ENCODE measurements around the gene NEURL4. TPM values are rescaled to one million over a fixed set of nuclear protein-coding genes. Genes with fewer than 3 reads are reported as not detected.

Gene NEURL4
- total RNA-seq, 1 donor from 2014 or later, result 45.1 TPM

DNA sequence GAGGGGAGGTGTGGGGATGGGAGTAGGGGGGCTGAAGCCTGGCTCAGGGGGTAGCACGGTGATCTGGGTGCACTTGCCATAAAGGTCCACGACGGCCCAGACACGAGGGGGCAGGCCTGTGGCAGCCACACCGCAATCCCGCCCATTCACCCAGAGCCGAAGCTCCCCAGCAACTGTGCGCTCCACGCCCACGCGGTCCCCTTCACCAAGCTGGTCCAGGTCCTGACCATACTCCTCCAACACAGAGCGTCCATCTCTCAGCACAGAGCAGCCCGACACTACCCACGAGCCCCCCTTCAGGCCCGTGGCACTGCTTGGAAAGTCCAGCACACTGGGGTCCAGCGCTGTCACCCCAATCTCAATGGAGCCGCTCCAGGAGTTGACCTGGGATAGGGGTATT is 1.6 kb downstream of the NEURL4 start:
- peaks cover 15% of the 10 kb centered on the region for H3K4me1 Mint-ChIP-seq (ENCODE audit: unreplicated experiment)
- DNase-seq (ENCODE audit: extremely low spot score, unreplicated experiment), result no peak
- no peaks in the 10 kb centered on the region for H3K9me3 Mint-ChIP-seq (ENCODE audit: unreplicated experiment)
- TF ChIP-seq, protein P1, sequence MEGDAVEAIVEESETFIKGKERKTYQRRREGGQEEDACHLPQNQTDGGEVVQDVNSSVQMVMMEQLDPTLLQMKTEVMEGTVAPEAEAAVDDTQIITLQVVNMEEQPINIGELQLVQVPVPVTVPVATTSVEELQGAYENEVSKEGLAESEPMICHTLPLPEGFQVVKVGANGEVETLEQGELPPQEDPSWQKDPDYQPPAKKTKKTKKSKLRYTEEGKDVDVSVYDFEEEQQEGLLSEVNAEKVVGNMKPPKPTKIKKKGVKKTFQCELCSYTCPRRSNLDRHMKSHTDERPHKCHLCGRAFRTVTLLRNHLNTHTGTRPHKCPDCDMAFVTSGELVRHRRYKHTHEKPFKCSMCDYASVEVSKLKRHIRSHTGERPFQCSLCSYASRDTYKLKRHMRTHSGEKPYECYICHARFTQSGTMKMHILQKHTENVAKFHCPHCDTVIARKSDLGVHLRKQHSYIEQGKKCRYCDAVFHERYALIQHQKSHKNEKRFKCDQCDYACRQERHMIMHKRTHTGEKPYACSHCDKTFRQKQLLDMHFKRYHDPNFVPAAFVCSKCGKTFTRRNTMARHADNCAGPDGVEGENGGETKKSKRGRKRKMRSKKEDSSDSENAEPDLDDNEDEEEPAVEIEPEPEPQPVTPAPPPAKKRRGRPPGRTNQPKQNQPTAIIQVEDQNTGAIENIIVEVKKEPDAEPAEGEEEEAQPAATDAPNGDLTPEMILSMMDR (IDR thresholded peaks at IDR 0.05), result no peak
- H3K36me3 Mint-ChIP-seq (ENCODE audit: unreplicated experiment), result peaks cover 4% of the 10 kb centered on the region
- no peak overlapping the region for H3K27ac Mint-ChIP-seq (ENCODE audit: unreplicated experiment)
- no peaks in the 10 kb centered on the region for H3K27me3 Mint-ChIP-seq (ENCODE audit: unreplicated experiment)
- peak overlapping the region; percentile 92 for H3K4me3 Mint-ChIP-seq (ENCODE audit: unreplicated experiment)

DNA sequence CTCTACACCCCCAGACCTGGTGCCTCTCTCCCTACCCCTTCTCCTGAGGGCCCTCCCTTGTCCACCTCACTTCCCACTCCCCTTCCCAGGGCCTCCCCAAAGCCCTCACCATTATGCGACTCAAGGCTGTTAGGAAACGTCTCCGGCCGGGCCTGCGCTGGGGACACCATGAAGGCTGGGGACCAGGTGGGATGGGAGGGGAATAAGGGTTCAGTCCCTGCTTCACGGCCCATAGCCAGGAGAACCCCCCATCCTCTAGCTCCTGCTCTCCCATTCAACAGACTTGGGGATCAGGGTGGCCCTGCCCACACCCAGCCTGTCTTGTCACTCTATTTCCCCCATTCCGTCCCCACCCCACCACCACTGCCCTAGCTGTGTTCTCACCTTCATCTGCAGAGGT is 2.1 kb downstream of the NEURL4 start:
- no peak overlapping the region for H3K27ac Mint-ChIP-seq (ENCODE audit: unreplicated experiment)
- H3K4me3 Mint-ChIP-seq (ENCODE audit: unreplicated experiment), result no peak overlapping the region

DNA sequence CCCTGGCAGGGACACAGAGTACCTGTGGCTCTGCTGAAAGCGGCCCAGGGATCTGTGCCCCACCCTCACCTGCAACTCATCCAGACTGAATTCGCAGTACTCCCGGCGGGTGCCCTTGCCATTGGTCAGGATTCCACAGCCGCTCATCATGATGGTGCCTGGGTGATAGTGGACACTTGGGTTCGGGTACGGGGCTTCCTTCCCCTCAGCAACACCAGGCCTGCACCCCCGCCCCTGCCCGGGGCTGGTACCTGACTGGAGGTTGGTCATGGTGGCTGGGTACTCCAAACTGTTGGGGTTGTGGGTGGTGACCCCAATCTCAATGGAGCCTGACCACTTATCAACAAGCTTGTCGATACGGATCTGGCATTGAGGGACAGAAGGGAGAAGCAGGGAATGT is 2.9 kb downstream of the NEURL4 start:
- Mint-ChIP-seq H3K36me3 (ENCODE audit: unreplicated experiment) (peaks cover 9% of the 10 kb centered on the region), H3K4me1 (ENCODE audit: unreplicated experiment) (peaks cover 15% of the 10 kb centered on the region), H3K27me3 (ENCODE audit: unreplicated experiment) (no peaks in the 10 kb centered on the region), H3K27ac (ENCODE audit: unreplicated experiment) (no peak overlapping the region), H3K4me3 (ENCODE audit: unreplicated experiment) (no peak overlapping the region), H3K9me3 (ENCODE audit: unreplicated experiment) (no peaks in the 10 kb centered on the region)
- TF ChIP-seq, protein P1 (IDR thresholded peaks at IDR 0.05), result no peak
- DNase-seq (ENCODE audit: extremely low spot score, unreplicated experiment), result no peak

More for the DNA sequence above, 2.1 kb downstream of the NEURL4 start:
- Mint-ChIP-seq H3K4me1 (ENCODE audit: unreplicated experiment) (peaks cover 15% of the 10 kb centered on the region), H3K9me3 (ENCODE audit: unreplicated experiment) (no peaks in the 10 kb centered on the region), H3K36me3 (ENCODE audit: unreplicated experiment) (peaks cover 4% of the 10 kb centered on the region), H3K27me3 (ENCODE audit: unreplicated experiment) (no peaks in the 10 kb centered on the region)
- DNase-seq (ENCODE audit: extremely low spot score, unreplicated experiment), result no peak
- TF ChIP-seq, protein P1 (IDR thresholded peaks at IDR 0.05), result no peak

DNA sequence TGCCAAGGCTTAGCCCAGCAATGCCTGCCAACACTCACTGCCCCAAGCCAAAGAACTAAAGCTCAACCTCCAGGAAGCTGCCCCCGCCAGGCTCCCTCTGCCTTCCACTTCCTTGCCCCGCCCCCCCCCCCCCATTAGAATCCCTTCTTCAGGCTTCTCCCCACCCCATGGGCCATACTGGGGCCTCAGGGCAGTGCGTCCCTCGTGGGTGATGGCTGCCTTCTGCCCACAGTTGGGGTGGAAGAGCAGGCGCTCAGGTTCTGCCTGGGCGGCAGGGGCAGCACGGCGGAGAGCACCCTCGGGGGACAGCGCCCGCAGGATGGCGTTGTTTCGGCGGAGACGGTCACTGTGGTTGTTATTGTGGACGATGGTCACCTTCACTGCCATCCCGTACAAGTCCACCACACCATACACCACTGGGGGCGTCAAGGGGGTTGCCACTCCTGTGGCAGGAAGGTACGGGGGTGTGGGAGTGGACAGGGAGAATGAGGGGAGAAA is 4.1 kb downstream of the NEURL4 start:
- Mint-ChIP-seq H3K9me3 (ENCODE audit: unreplicated experiment) (no peaks in the 10 kb centered on the region), H3K27me3 (ENCODE audit: unreplicated experiment) (no peaks in the 10 kb centered on the region), H3K36me3 (ENCODE audit: unreplicated experiment) (peaks cover 12% of the 10 kb centered on the region), H3K4me1 (ENCODE audit: unreplicated experiment) (peaks cover 15% of the 10 kb centered on the region), H3K4me3 (ENCODE audit: unreplicated experiment) (no peak overlapping the region), H3K27ac (ENCODE audit: unreplicated experiment) (no peak overlapping the region)
- DNase-seq (ENCODE audit: extremely low spot score, unreplicated experiment), result no peak
- TF ChIP-seq, protein P1 (IDR thresholded peaks at IDR 0.05), result no peak

DNA sequence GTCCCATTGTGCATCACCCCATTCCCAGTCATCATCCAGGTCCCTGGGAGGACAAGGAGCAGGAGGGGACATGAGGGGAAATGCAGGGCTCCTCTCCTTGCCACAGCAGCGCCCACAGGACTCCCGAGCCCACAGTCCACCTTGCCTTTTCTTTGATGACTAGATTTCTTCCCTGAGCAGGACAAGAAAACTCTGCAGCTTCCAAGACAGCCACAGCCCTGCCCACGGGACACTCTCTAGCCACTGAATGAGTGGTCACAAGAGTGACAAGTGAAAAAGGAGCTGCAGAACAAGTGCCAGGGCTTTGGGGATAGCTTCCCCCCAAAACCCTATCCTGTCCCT is 4.7 kb downstream of the NEURL4 start:
- TF ChIP-seq, protein P1 (IDR thresholded peaks at IDR 0.05), result peak; percentile 10
- Mint-ChIP-seq H3K9me3 (ENCODE audit: unreplicated experiment) (no peaks in the 10 kb centered on the region), H3K4me1 (ENCODE audit: unreplicated experiment) (peaks cover 13% of the 10 kb centered on the region), H3K36me3 (ENCODE audit: unreplicated experiment) (peaks cover 12% of the 10 kb centered on the region), H3K27ac (ENCODE audit: unreplicated experiment) (no peak overlapping the region), H3K4me3 (ENCODE audit: unreplicated experiment) (no peak overlapping the region), H3K27me3 (ENCODE audit: unreplicated experiment) (no peaks in the 10 kb centered on the region)
- no peak for DNase-seq (ENCODE audit: extremely low spot score, unreplicated experiment)

Measured in osteocyte (in vitro differentiated cells).